B cell (primary cell): ENCODE results near the gene KLHL1.

Experiments
- CTCF ChIP-seq: fragments of 200-600 bp; IDR thresholded peaks from one replicate; pipeline ENCODE4 v1.8.0; 2022; ENCODE audit warnings: antibody characterized with exemption, mild to moderate bottlenecking
- EZH2 ChIP-seq: IDR thresholded peaks from 2 replicates; pipeline ENCODE4 v1.6.1; 2012; ENCODE audit warnings: borderline replicate concordance, low read depth, mild to moderate bottlenecking, moderate library complexity, low read length; ENCODE audit not compliant: insufficient read depth, poor library complexity, severe bottlenecking

GRCh38 chr13:69946511-69946910, 161.7 kb downstream of the KLHL1 start:
- TF ChIP-seq CTCF: no peak
- TF ChIP-seq EZH2: no peak
